Peyer's patch (tissue), 4 donors: Measurements from ENCODE around the gene GIPC2. TPM values are rescaled to one million over a fixed set of nuclear protein-coding genes. Genes with fewer than 3 reads are reported as not detected.
"Not testable (repeated sequence)": the region's sequence is repeated elsewhere in the genome, so short reads cannot be mapped to it uniquely, and the experiment has no call there.

Source experiments
- DNase-seq, 3 donors: peaks; one replicate each; pipeline ENCODE4 v3.0.0-alpha.2; 2017 to 2019
- H3K27ac ChIP-seq, 4 donors: fragments of 200-600 bp; sonication (generic); one replicate each; pipeline ENCODE4 v1.5.1; 2016 to 2019
- H3K27me3 ChIP-seq, 2 donors: fragments of 200-600 bp; sonication (generic); one replicate each; pipeline ENCODE4 v1.5.1; 2019
- H3K36me3 ChIP-seq, 3 donors: fragments of 200-600 bp; sonication (generic); one replicate each; pipeline ENCODE4 v1.5.1; 2016 to 2019
- H3K4me1 ChIP-seq, 4 donors: fragments of 200-600 bp; sonication (generic); one replicate each; pipeline ENCODE4 v1.5.1; 2016 to 2019
- H3K4me3 ChIP-seq, 4 donors: fragments of 200-600 bp; sonication (generic); 1 replicate in 3 of 4; 2 replicates in 1 of 4; pipeline ENCODE4 v1.5.1; 2016 to 2019; ENCODE audit warnings: mild to moderate bottlenecking in 1 of 4
- H3K9me3 ChIP-seq, 4 donors: fragments of 200-600 bp; sonication (generic); one replicate each; pipeline ENCODE4 v1.5.1; 2016 to 2019; ENCODE audit warnings: mild to moderate bottlenecking in 1 of 4
- POLR2A ChIP-seq, 2 donors: fragments of 450-650 bp; IDR thresholded peaks; one replicate each; pipeline ENCODE4 v1.5.1; 2017; ENCODE audit warnings: antibody characterized with exemption in 2 of 2, mild to moderate bottlenecking in 2 of 2, moderate library complexity in 2 of 2
- total RNA-seq, 4 donors: library from RNA; depleted of rRNA; stranded (reverse); fragments of >200 nt; gene quantifications; one replicate each; pipeline ENCODE4 v1.1.0, GENCODE V29; 2016
- TF ChIP-seq, protein P1 (sequence below), 6 experiments: fragments of 450-650 bp in 4 of 6; fragments of 200-600 bp in 2 of 6; sonication (generic) in 1 of 6; IDR thresholded peaks; one replicate each; pipeline ENCODE4 v1.5.1; 2017 to 2019; ENCODE audit warnings: antibody characterized with exemption in 6 of 6, mild to moderate bottlenecking in 3 of 6, moderate library complexity in 1 of 6

Gene GIPC2
- total RNA-seq, 4 donors from 2014 or later = 21.5 to 103 (median 52.2) TPM

DNA sequence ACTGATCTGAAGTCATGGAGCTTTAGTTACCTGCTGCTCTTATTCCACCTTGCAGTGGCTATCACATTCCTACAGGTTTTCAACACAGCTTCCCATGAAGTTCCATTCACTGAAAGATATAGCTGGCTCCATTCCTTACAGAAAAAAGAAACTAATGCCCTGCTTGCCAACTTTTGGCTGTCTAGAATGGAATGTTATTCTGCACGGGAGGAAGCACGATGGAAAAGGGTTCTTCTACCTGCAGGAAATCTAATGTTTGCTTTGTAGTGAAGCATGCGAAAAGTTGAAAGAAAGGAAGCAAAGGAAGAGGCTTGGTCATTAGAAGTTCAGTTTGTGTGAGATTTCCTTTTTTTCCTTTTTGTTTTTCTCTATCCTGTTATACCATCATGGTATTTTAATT is 32.6 kb downstream of the GIPC2 start:
- no peaks in the 10 kb centered on the region for H3K4me1 ChIP-seq
- H3K27me3 ChIP-seq = no peaks in the 10 kb centered on the region
- no peaks in the 10 kb centered on the region for H3K9me3 ChIP-seq
- H3K27ac ChIP-seq = no peak overlapping the region
- no peak overlapping the region for H3K4me3 ChIP-seq
- TF ChIP-seq, protein P1, sequence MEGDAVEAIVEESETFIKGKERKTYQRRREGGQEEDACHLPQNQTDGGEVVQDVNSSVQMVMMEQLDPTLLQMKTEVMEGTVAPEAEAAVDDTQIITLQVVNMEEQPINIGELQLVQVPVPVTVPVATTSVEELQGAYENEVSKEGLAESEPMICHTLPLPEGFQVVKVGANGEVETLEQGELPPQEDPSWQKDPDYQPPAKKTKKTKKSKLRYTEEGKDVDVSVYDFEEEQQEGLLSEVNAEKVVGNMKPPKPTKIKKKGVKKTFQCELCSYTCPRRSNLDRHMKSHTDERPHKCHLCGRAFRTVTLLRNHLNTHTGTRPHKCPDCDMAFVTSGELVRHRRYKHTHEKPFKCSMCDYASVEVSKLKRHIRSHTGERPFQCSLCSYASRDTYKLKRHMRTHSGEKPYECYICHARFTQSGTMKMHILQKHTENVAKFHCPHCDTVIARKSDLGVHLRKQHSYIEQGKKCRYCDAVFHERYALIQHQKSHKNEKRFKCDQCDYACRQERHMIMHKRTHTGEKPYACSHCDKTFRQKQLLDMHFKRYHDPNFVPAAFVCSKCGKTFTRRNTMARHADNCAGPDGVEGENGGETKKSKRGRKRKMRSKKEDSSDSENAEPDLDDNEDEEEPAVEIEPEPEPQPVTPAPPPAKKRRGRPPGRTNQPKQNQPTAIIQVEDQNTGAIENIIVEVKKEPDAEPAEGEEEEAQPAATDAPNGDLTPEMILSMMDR (IDR thresholded peaks at IDR 0.05) = no peak
- TF ChIP-seq POLR2A (IDR thresholded peaks at IDR 0.05) = no peak
- no peak for DNase-seq
- no peaks in the 10 kb centered on the region for H3K36me3 ChIP-seq

DNA sequence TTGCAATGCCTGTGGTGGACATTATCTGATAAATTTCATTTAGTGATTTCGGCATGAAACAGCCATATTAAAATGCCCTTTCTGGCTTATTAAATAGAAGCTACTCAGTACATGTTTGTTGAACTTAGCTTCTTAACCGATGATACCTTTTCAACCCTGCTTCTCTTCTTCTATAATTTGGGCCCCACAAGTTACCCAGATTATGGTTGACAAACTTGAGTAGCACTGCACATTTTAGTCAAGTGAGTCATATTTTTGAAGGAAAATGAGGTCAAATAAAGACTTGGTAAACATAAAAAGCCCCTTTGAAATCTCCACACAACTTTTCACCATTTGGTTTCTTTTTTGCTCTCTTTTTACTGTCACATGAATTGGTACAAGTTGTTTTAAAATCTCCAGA is 33.8 kb downstream of the GIPC2 start:
- Histone ChIP-seq H3K36me3 (no peaks in the 10 kb centered on the region), H3K4me1 (no peaks in the 10 kb centered on the region)

DNA sequence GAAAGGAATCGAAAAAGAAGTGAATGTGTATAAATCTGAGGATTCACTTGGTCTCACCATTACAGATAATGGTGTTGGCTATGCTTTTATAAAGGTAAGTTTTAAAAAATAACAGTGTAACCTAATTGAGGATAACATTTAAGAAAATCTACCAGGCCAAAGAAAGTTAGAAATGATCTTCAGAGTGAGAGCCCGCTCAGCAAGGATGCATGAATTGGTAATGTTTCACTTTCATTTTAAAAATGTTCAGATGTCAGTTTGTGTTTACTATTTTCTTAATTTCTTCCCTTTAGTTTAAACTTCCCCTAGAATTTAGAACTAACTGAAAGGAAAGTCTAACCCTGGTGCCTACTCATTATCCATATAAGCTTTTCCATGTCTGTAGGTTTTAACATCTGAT is 35.0 kb downstream of the GIPC2 start:
- Histone ChIP-seq H3K4me3 (no peak overlapping the region), H3K27ac (no peak overlapping the region), H3K4me1 (no peaks in the 10 kb centered on the region), H3K9me3 (no peaks in the 10 kb centered on the region), H3K36me3 (no peaks in the 10 kb centered on the region), H3K27me3 (no peaks in the 10 kb centered on the region)
- no peak for DNase-seq
- no peak for TF ChIP-seq POLR2A (IDR thresholded peaks at IDR 0.05)
- TF ChIP-seq, protein P1 (IDR thresholded peaks at IDR 0.05) = no peak

More for the DNA sequence above, 33.8 kb downstream of the GIPC2 start:
- TF ChIP-seq, protein P1 (IDR thresholded peaks at IDR 0.05) = no peak
- TF ChIP-seq POLR2A (IDR thresholded peaks at IDR 0.05) = no peak
- no peak overlapping the region for H3K27ac ChIP-seq
- no peaks in the 10 kb centered on the region for H3K9me3 ChIP-seq
- no peak overlapping the region for H3K4me3 ChIP-seq
- no peaks in the 10 kb centered on the region for H3K27me3 ChIP-seq
- no peak for DNase-seq

DNA sequence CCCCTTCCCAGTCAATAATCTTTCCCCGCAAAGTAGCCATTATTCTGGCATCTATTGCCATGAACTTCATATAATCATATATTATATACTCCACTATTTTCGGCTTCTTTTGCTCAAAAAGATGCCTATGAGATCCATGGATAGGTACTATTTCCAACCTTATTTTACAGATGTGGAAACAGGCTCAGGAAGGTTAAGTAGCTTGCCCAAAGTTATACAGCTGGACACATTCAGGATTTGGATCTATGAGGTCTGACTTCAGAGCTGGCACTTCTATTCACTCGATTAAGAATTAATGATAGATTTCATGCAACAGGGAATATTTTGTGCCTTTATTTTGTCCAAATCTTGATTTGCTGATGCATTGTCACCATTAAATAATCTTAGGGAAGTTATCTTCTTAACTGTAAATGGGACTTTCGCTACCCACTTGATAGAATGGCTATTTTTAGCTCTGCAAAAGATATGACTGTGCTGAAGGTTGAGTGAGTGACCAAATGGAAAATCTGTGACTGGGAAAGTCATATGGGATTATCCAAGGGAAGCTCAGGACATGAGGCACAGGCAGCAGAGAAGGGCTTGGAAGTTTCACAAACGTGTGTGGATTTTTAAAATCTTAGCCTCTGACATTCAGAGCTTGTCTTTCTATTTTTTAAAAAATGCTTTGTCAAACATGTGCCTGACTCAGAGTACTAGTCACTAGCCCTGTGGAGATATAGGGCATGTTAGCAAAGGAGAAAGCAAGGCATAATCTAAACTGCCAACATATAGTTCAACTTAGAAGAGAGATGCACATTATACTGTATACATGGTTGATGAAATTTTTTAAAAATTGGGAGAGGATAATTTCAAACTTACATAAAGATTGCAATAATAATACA is 36.5 kb downstream of the GIPC2 start:
- no peaks in the 10 kb centered on the region for H3K4me1 ChIP-seq
- peaks cover 0 to 5% (median 0%) of the 10 kb centered on the region in 4 donors for H3K9me3 ChIP-seq
- H3K27ac ChIP-seq = no peak overlapping the region
- no peak overlapping the region for H3K4me3 ChIP-seq
- DNase-seq = no peak
- no peak for TF ChIP-seq POLR2A (IDR thresholded peaks at IDR 0.05)
- TF ChIP-seq, protein P1 (IDR thresholded peaks at IDR 0.05) = no peak
- no peaks in the 10 kb centered on the region for H3K27me3 ChIP-seq
- H3K36me3 ChIP-seq = no peaks in the 10 kb centered on the region

DNA sequence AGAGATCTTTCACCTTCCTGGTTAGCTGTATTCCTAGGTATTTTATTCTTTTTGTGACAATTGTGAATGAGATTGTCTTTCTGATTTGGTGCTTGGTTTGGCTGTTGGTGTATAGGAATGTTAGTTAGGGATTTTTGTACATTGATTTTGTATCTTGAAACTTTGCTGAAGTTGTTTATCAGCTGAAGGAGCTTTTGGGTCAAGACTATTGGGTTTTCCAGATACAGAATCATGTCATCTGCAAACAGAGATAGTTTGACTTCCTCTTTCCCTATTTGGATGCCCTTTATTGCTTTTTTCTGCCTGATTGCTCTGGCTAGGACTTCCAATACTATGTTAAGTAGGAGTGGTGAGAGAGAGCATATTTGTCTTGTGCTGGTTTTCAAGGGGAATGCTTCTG is 38.9 kb downstream of the GIPC2 start:
- H3K27ac ChIP-seq, H3K36me3 ChIP-seq, H3K27me3 ChIP-seq, H3K4me3 ChIP-seq, H3K9me3 ChIP-seq, DNase-seq, H3K4me1 ChIP-seq: not testable (repeated sequence)

DNA sequence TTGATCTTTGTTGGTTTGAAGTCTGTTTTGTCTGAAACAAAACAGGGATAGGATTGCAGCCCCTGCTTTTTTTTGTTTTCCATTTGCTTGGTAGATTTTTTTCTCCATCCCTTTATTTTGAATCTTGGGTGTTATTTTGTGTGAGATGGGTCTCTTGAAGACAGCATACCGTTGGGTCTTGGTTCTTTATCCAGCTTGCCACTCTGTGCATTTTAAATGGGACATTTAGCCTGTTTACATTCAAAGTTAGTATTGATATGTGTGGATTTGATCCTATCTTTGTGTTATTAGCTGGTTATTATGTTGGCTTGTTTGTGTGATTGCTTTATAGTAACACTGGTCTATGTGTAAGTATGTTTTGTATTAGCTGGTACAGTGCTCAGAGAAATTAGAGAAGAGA is 40.9 kb downstream of the GIPC2 start:
- Histone ChIP-seq H3K4me3 (no peak overlapping the region), H3K4me1 (no peaks in the 10 kb centered on the region), H3K36me3 (no peaks in the 10 kb centered on the region), H3K9me3 (peaks cover 0 to 10% (median 0%) of the 10 kb centered on the region in 4 donors), H3K27ac (no peak overlapping the region), H3K27me3 (no peaks in the 10 kb centered on the region)
- no peak for DNase-seq
- TF ChIP-seq POLR2A (IDR thresholded peaks at IDR 0.05) = no peak
- TF ChIP-seq, protein P1 (IDR thresholded peaks at IDR 0.05) = no peak
